Hindlimb muscle (tissue), 1 donor: ENCODE measurements around the gene ALDH5A1. TPM values are rescaled to one million over a fixed set of nuclear protein-coding genes. Genes with fewer than 3 reads are reported as not detected.
"Not testable (repeated sequence)": the region's sequence is repeated elsewhere in the genome, so short reads cannot be mapped to it uniquely, and the experiment has no call there.

ENCODE experiments used
- DNase-seq: peaks from one replicate; pipeline ENCODE4 v3.0.0-alpha.2; 2013
- polyA plus RNA-seq: library from polyadenylated mRNA; unstranded; fragments of 120-200 nt; gene quantifications from one replicate; pipeline ENCODE4 v1.2.1, GENCODE V29; 2013; ENCODE audit not compliant: insufficient read length

ALDH5A1 gene
- polyA plus RNA-seq, 1 donor = 8.2 TPM

DNA sequence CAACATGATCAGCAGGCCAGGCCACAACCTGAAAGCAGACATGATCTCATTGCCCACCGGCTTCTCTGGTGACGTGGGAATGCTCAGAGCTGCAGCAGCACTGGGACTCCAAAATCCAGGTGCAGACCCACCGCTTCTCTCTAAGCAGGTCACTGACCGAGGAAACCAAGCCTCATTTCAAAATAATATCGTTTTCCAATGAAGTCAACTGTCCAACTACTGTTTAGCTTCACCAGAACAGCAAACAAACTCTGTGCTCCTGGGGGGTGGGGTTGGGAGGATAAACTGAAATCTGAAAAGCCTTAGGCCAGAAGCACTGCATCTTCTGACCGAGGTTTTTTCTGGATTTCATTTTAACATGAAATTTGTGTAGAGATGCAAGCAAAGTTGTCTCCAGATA, 5.3 kb upstream of the ALDH5A1 start, which contains the start of gene GPLD1:
Gene GPLD1 (minus strand): TSS at position 109 of the 400 bp plus-strand sequence. CDS start 67 bp downstream, at position 42.
- no peak for DNase-seq

DNA sequence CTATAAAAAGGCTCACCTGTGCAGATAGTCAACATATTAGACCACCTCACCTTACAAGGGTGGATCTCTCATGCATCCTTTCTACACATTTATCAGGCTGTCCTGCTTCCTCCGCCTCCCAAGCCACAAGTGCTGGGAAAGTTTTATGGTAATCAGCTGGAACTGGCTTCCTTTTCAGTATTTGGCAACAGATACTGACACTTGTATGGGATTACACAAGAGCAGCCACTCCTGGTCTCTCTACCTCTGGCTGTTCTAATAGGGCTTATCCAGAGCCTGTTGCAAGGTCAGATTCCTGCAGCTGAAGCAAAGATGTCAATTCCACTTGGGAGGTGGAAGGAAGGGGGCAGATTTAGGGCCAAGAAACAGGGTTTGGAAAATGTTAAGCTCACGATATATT, 4.9 kb upstream of the ALDH5A1 start:
- no peak for DNase-seq

DNA sequence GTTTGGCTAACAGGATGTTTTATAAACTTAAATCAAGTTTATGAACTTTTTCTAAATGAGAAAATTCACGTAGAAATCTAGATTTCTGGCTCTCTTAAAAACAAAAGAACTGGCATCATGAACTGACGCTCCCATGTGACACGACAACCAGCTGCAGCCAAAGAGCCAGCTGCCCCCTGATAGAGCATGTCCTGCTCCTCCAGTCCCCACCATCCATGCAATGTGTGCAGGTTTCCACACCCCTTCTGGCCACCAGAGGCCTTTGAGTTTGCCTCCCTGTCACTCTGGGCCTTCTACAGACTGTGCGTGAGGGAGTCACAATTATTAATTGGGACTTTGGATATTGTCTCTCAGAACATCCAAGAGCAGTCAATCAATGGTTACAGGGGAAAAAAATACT, 3.8 kb upstream of the ALDH5A1 start:
- no peak for DNase-seq

DNA sequence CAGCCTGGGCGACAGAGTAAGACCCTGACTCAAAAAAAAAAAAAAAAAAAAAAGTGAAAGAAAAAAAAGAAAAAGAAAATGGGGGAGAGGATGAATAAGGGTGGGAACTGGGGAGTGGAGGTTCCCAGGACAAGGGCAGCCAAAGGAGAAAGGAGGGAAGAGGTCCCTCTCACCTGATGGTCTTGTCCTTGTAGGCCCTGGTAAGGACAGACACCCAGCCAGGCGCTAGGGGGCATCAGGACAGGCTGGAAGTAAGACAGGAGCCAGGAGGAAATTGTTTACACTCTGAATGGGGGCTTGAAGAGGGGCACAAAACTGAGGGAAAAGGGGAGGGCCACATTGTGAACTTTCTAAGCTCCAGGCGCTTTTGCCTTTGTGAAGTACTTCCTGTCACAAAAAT, 2.3 kb upstream of the ALDH5A1 start:
- no peak for DNase-seq

DNA sequence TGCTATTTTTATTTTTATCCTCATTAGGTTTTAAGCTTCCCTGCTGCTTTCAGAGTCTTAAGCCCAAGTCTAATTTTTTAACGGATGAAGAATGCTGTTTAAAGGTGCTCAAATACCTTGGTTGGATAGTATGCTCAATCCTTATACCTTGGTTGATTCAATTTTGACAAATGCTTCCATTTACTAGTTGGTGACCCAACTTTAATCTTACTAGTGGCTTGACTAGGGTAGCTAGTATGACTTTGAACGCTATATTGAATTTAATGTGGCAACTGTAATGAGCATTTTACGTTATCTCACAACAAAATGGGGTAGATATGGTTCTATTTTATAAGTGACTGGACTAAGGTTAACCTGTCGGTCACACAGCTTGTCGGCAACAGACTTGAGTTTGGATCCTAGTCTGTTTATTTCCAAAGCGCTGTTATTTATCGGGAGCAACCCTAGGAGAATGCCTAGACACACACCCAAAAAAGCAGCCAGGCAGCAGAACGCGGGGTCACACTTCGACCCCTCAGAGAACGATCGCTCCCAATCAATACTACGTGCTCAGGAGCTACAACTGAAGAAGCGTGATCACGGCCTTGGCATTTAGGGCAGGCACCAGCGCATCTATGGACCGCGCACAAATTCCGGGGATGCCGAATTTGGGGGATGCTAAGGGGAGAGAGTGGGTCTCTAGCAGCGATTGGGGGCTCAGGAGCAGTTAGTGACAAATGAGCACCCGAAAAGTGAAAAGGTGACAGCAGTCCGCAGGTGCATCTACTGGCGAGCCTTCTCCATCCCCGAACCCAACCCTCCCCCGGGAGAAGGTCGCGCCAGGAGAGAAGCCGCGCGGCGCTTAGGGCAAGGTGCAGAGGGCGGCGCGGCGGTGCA, 586 bp upstream of the ALDH5A1 start:
- DNase-seq = no peak

DNA sequence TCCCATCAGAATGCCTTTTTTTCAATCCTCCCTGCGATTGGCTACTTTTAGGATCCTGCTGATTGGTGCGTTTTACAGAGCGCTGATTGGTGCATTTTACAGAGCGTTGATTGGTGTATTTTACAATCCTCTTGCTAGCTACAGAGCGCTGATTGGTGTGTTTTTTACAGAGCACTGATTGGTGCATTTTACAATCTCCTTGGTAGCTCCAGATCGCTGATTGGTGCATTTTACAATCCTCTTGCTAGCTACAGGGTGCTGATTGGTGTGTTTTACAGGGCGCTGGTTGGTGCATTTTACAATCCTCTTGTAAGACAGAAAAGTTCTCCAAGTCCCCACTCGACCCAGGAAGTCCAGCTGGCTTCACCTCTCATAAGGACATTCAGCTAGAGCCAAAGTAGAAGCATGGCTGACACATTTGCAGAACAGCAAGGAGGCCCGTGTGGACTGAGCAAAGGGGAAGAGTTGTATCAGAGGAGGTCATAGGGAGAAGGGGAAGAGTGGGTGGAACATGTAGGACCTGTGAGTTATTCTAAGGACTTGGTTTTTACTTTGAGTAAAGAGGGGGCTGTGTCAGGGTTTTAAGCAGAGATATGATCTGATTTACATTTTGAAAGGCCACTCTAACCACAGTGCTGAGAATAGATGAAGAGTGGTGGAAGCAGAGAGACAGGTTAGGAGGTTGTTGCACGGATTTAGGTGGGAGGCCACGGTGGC, 2.6 kb downstream of the ALDH5A1 start:
- no peak for DNase-seq

DNA sequence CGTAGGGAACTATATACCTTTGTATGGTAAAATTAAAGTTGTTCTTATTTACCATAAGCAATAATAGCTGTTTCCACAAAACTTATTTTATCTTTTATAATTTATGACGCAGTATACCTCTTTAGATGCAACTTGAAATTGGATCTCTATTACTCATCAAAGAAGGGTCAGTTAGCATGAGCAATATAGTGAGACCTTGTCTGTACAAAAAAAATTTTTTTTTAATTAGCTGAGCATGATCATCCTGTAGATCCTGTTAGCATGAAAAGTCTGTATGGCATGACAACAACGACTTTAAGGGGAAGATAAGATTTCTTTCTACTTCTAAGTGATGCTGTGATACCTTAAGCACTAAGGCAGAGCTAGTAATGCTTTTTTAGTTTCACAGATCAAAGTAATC, 5.9 kb downstream of the ALDH5A1 start:
- no peak for DNase-seq

DNA sequence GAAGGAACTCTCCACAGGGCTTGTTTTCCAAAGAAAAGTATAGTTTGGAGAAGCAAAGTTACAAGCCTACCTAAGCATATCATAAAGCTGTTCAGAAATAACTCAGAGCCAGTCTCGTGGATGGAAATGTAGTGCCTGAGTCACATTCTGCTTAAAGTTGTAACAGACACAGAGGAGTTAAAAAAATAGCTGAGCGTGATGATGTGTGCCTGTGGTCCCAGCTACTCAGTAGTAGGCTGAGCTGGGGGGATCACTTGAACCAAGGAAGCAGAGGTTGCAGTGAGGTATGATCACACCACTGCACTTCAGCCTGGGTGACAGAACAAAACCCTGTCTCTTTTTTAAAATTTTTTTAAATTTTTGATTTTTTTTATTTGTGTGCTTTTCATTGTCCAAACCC, 6.6 kb downstream of the ALDH5A1 start:
- DNase-seq = no peak

DNA sequence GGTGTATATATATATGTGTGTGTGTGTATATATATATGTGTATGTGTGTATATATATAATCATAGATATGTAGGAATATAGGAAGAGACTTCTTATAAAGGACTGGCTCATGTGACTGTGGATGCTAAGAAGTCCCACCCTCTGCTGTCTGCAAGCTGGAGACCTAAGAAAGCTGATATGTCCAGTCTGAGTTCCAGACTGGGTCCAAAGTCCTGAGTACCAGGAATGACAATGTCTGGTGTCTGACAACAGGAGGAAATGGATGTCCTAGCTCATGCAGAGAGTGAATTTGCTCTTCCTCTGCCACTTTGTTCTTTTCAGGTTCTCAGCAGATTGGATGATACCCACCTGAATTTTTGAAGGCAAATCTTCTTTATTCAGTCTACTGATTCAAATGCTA, 7.1 kb downstream of the ALDH5A1 start:
- no peak for DNase-seq

DNA sequence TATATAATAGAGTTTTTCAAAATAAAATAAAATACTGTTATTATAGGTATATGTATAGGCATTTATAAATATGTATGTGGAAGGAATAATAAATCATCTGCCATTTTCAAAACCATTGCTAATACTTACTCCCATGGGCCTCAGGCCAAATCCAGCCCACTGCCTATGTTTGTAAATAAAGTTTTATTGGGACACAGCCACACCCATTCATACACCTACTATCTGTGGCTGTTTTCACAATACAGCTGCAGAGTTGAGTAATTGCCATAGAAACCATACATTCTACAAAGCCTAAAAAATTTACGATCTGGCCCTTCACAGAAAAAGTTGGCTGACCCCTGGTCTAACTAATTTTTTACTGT, 9.5 kb downstream of the ALDH5A1 start:
- no peak for DNase-seq

DNA sequence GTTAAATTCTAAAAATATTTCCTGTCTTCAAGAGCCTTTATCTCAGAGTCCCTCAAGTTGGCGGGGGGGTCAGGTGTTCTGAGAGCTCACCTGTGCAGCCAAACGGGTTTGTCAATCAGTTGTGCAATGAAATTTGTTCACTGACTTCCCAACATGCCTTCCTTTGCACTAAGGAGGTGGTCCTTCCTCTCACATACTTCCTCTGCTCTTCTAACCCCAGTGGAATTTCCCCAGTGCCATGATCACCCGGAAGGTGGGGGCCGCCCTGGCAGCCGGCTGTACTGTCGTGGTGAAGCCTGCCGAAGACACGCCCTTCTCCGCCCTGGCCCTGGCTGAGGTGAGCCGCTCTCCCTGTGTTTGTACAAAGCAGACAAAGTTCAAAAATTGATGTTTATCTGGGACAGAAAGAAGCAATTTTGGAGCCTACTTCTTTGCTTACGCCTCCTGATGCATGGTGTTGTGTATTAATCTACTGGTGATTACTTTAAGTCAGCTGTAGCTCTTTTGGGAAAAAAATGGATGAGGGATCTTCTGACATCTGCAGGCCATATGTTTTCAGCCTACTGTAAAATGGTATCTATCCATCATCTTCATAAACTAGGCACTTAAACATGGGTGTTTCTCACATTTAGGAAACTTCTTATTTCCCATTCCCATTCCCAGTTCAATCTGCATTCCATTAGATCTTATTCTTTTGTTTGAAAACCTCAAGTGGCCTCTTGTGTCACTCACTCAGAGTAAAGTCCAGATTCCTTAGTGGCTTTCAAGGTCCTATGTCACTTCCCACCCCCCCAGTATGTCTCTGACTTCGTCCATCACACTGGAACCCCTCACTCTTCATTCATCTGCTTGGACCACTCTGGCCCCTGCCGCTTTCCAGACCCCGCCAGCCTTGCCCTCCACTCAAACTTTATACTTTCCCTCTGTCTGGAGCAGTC, 10.1 kb downstream of the ALDH5A1 start:
- DNase-seq = no peak

DNA sequence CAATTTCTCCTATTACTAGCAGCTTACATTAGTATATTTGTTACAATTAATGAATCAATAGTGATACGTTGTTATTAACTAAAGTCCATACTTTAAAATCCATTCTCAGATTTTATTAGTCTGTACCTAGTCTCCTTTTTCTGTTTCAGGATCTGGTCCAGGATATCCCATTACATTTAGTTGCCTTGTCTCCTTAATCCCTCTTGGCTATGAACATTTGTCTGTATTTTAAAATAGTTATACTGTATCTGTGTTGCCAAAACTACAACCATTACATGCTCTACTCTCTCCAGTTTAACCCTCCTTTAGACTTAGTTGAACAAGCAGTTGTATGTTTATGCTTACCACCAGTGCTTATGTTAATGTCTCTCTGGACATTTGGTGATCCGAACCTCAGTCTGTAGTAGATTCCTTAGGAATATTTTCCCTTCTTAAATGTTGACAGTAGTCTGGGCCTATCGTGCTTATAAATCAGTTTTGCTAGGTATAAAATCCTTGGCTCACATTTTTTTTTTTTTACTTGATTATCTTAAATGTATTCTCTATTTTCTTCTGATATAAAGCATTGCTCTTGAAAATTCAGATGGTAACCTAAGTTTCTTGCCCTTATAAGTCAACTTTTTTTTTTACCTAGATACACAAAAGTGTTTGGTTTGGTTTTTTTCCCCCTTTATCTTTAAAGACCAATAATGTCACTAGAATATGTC, 12.2 kb downstream of the ALDH5A1 start:
- no peak for DNase-seq

DNA sequence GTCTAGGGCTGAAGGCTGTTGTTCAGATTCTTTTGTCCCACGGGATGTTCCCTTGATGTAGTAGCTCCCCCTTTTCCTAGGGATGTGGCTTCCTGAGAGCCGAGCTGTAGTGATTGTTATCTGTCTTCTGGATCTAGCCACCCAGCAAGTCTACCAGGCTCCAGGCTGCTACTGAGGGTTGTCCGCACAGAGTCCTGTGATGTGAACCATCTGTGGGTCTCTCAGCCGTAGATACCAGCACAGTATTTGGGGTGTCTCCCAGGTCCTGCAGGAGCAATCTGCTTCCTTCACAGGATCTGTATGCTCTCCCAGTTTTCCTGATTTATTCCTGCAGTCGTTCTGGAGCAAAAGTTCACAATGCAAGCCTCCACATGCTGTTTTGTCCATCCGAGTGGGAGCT, 17.2 kb downstream of the ALDH5A1 start:
- not testable (repeated sequence) for DNase-seq

DNA sequence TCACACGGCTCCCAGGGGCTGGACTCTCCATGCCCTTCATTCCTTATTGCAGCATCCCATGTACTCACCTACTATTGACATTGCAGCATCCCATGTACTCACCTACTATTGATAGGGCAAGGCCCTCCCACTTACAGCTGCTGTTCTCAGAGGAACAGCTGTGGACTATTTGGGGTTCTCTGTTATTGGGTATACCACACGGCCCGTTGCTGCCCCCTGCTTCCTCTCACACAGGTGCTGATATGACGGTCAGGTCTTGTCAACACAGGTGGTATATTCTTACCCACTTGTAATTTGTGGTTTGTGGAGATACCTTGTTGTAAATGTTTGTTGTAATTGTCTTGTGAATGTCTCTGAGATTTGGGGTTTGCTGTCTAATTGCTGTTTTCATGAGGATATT, 18.8 kb downstream of the ALDH5A1 start:
- DNase-seq = no peak

DNA sequence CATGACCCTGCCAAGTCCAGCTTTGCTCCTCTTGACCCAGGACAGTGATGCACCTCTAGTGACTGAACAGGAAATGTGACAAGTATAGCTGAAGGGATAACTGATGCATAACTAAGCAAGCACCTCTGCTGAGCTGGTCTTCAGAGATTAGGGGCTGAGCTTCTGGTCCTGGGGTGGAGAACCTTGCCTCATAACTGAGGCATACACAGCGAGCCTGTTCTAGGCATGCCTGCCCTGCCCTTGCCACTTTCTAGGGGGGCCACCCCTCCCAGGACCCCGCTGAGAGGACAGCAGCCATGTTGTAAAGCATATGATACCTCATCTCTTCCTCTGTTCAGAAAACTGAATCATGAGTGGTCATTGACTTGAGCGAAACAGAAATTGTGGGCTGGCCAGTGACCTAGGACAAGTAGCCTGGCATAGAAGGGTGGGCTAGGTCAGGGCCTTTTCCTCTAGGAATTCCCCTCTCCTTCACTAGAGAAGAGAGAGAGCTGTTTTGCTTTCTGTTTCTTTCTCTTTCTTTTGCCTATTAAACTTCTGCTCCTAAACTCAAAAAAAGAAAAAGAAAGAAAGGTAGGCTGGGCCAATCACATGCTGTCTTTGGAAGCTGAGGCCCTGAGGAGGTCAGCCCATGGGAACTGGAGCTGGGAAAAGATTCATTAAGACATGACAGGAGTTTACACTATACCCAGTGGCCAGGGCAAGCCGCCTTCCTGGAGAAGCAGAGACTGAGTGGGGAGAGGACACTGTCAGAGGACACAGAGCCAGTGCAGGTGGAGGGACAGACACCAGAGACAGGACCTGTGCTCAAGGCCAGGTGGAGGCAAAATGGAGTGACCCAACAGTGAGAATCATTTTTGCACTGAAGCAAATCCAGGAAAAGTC, 23.1 kb downstream of the ALDH5A1 start:
- no peak for DNase-seq

DNA sequence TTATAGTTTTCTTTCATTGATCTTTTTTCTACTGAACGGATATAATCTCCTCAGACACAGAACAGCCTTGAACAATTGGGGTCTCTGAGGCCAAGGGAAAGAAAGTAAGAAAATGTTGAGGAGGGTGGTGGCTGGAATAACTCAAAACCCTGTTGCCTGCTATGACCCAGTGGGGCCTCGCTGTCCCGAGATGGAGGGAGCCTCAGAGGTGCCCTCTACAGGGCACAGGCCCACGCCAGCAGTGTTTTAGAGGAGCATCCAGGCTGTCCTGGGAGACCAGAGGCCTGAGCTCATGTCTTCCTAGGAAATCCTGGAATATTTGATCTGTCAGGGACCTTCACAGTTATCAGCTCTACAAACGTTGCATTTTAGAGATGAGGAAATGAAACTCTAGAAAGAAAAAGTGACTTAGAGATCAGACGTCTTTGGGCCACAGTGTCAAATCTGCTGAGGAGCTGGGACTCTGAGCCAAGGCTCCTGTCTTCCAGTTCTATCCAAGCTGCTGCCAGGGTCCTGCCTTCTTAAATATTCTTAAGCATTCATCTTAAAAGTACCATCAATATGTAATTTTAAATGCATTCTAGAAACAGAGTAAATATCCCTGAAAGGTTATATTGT, 26.3 kb downstream of the ALDH5A1 start:
- no peak for DNase-seq

DNA sequence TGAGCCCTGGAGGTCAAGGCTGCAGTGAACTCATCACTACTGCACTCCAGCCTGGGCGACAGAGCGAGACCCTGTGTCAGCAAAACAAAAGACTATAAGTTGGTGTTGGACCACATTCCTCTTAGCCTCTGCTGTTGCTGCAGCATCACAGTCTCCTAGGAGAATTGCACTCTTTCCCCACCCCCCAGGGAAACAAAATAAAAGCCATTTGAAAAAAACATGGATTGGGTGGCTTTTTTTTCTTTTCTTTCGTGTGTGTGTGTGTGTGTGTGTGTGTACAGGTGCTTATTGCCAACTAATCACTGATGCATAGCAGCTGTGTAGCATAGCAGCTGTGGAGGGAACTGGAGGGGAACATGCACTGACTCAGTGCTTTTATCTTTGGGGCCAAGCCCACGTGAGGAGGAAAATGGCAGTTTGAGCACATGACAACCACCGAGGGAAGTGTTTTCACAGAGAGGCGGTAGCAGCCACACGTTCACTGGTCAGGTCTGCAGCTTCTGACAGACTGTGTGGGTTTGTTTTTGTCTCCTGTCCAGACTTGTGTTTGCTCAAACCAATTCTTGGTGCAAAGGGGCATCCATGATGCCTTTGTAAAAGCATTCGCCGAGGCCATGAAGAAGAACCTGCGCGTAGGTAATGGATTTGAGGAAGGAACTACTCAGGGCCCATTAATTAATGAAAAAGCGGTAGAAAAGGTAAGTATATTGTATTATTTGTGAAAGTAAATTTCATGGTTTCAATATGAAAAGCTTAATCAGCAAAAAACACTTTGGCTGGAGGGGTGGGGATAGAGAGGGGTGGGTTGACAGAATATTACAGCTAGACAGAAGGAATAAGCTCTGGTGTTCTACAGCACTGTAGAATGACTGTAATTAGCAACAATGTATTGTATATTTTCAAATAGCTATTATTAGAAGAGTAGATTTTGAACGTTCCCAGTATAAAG, 27.7 kb downstream of the ALDH5A1 start:
- DNase-seq = no peak

DNA sequence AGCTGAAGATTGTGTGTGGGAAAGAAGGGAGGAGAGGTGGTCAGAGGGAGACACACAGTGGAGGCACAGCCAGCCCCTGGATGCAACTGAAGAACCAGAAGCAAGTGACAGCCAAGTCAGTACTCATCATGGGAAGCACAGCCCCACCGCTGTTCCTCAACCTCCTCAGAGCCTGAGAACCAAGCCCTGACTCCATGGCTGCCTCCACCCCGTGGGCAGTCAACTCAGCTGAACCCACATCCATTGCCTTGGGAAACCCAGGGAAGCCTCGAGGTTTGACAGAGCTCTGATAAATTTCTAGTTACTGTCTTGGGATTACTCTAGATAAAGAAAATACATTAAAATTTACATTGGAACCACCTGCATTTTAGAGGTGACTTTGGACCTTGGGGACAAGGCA, 29.6 kb downstream of the ALDH5A1 start:
- DNase-seq = no peak

DNA sequence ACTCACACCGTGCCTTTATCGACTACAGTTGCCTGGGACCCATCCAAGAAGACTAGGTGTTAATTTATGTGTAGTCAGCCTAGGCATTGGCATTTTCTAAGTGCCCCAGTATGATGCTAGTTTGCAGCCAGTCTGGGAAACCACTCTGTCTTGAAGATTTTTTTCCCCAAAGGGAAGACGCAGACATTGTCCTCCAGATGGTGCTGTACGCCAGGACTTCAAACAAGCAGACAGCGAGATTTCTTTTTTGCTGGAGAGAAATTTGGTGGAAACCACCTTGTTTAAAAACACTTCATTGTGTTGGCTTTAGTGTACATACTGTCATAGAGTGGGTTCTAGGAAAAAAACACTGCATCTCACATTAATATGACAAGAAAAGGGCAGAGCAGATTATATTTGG, 30.0 kb downstream of the ALDH5A1 start:
- DNase-seq = no peak

DNA sequence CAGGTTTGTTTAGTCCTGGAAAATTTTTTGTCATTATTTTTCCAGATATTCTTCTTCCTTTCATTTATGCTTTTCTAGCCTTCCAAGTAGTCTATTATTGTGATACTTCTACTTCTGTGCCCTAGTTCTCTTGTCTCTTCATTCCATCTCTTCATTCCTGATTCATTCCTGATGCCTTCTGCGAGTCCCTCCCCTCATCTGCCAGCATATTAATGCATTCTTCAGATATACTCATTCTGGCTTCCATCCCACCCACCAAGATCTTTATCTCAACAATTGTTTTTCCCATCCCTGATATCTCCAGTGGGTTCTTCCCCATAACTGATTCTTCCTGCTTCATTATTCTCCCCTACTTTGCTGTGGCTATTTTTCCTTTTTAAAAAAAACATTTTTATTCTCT, 35.2 kb downstream of the ALDH5A1 start:
- DNase-seq = no peak
